GM19351 (cell line): ENCODE data around the gene CLK2.
A peak's percentile ranks its signal among the peaks of the same experiment; 100 is the strongest.
"Not testable (repeated sequence)": the region's sequence is repeated elsewhere in the genome, so short reads cannot be mapped to it uniquely, and the experiment has no call there.

ENCODE experiments used
- ATAC-seq: cut with Tn5 transposase; IDR thresholded peaks from one replicate; pipeline ENCODE4 v1.9.1; 2021; ENCODE audit warnings: mild to moderate bottlenecking, moderate library complexity; ENCODE audit not compliant: unreplicated experiment

Gene CLK2

DNA sequence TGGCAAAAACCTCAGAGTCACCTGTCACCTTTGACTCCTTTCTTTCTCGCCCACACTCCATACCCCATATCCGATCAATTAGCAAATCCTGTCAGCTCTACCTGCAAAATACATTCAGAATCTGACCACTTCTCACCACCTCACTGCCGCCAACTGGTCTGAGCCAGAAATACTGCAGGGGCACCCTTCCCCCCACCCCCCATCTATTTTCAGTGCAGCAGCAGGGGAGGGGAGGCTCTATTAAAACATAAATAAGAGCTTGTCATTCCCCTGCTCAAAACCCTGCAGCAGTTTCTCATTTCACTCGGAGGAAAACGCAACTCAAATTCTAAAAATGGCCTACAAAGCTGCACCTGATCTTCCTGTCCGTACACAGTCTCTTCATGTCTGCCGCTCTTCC is 24.1 kb upstream of the CLK2 start:
- no peak for ATAC-seq

- ATAC-seq, result no peak
These were observed 23.4 kb upstream of the CLK2 start for GRCh38 chr1:155296661-155297060.

- no peak for ATAC-seq
These were observed 22.6 kb upstream of the CLK2 start for GRCh38 chr1:155295942-155296267.

GRCh38 chr1:155295183-155295941 is 22.1 kb upstream of the CLK2 start:
- no peak for ATAC-seq

DNA sequence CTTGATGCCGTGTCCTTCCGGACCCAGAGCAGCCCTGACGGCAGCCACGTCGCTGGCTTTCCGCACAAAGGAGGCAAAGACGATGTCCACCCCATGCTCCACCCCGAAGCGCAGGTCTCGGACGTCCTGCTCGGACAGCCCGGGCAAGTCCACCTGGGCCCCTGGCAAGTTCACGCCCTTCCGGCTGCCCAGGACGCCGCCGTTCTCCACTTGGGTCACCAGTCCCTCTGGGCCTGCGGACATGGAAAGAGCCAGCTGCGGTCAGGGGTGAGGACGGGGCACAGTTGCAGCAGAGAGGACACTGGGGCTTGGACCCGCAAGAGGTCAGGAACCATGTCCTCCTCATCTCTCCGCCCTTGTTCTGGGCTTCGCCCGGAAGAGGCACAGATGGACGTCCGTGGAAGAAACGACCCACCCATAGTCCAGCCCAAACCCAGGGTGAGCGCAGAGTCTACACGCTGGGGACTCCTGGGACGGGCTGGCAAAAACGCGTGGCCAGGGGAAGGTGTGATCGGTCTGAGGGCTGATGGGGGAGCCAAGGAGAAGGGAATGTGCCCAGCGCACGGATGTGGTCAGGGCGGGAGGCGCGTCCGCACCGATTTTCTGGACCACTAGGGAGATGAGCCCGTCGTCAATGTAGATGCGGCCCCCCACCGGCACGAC is 21.3 kb upstream of the CLK2 start:
- ATAC-seq, result no peak

GRCh38 chr1:155293086-155293749 is 19.9 kb upstream of the CLK2 start:
- no peak for ATAC-seq

DNA sequence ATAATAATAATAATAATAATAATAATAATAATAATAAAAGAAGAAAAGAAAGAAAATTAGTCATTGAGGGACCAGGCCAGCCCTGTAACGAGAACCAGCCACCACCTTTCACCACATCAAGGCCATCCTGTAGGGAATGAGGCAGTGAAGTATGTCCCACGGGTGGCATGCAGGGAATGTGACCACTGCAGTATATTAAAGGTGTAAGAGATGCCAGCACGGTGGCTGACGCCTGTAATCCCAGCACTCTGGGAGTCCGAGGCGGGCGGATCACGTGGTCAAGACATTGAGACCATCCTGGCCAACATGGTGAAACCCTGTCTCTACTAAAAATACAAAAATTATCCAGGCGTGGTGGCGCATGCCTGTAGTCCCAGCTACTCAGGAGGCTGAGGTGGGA is 17.7 kb upstream of the CLK2 start:
- ATAC-seq, result not testable (repeated sequence)

DNA sequence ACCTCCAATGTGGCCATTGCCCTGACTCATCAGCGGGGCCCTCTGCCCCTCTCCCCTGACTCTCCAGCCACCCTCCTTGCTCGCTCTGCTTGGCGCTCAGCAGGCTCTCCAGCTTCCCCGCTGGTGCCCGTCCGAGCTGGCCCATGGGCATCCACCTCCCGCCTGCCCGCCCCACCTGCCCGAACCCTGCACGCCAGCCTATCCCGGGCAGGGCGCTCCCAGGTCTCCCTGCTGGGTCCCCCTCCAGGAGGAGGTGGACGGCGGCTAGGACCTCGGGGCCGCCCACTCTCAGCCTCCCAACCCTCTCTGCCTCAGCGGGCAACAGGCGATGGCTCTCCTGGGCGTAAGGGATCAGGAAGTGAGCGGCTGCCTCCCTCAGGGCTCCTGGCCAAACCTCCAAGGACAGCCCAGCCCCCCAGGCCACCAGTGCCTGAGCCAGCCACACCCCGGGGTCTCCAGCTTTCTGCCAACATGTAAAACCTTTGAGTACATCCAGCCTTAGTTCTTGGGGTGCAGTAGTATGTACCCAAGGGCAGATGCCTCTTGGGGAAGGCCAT is 14.8 kb upstream of the CLK2 start:
- ATAC-seq, result no peak

DNA sequence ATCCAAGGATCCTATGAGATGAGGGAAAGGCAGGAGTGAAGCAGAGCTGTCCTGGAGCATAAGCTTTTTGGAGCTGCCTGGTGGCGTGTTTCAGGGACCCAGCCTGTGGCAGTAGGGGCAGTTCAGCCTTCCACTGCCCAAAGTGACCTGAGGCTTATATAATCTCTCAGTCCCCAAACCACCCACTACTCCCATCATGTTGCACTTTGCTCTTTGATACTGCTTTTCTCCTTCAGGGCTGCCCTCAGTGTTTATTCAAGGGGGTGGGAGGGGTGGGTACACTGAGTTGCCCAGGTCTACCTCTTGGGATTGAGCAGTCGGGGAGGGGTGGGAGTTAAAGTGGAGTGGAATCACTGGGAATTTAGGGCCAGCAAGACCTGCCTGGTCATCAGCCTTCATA is 13.2 kb upstream of the CLK2 start:
- no peak for ATAC-seq

DNA sequence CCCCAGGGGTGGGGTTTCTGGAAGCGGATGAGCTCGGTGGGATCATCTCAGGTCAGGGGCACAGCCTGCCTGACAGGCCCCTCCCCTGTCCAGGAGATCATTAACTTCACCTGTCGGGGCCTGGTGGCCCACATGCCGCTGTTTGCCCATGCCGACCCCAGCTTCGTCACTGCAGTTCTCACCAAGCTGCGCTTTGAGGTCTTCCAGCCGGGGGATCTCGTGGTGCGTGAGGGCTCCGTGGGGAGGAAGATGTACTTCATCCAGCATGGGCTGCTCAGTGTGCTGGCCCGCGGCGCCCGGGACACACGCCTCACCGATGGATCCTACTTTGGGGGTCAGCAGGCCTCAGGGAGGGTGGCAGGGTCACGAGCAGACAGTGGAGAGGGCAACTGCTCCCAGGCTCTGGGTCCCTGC is 12.3 kb upstream of the CLK2 start:
- no peak for ATAC-seq

- ATAC-seq, result no peak
These were observed 11.8 kb upstream of the CLK2 start for GRCh38 chr1:155285063-155285462.

- no peak for ATAC-seq
These were observed 11.2 kb upstream of the CLK2 start for GRCh38 chr1:155284476-155284875.

GRCh38 chr1:155282488-155283091 is 9.3 kb upstream of the CLK2 start:
- no peak for ATAC-seq

DNA sequence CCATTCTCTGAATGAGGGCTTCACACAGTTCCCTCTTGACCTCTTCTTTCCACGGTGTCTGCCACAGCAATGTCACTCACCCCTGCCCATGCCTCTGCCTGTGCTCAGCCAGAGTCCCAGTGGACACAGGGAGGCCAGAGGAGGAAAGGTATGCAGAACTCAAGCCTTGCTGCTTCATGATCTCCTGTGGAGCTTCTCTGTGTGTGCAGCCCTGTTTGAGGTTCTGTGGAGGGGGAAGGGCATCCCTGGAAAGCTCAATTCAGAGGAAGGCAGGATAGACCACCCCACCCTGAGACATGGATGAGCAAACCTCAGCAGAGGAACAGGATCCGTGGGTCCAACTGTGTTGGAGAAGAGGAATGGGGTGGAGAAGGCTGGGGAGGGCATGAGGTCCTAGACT is 6.0 kb upstream of the CLK2 start:
- no peak for ATAC-seq

GRCh38 chr1:155278689-155279160 is 5.4 kb upstream of the CLK2 start:
- no peak for ATAC-seq

- ATAC-seq, result no peak
These were observed 4.8 kb upstream of the CLK2 start for GRCh38 chr1:155277902-155278688.

- peak; percentile 58 for ATAC-seq
These were observed 4.0 kb upstream of the CLK2 start, which contains the start of gene HCN3 for GRCh38 chr1:155277070-155277901. HCN3 (plus strand) TSS chr1:155277463; CDS start chr1:155277591, 128 bp downstream.

GRCh38 chr1:155272466-155273342 is 600 bp downstream of the CLK2 start:
- peak; percentile 29 for ATAC-seq

GRCh38 chr1:155269381-155269780 is 3.9 kb downstream of the CLK2 start:
- ATAC-seq, result no peak
